ENCODE results near the gene NXN. TPM values are rescaled to one million over a fixed set of nuclear protein-coding genes. Genes with fewer than 3 reads are reported as not detected.
"Not testable (repeated sequence)": the region's sequence is repeated elsewhere in the genome, so short reads cannot be mapped to it uniquely, and the experiment has no call there.

NXN gene
- total RNA-seq, 2 donors from 2014 or later: 15.6 to 17.5 TPM

DNA sequence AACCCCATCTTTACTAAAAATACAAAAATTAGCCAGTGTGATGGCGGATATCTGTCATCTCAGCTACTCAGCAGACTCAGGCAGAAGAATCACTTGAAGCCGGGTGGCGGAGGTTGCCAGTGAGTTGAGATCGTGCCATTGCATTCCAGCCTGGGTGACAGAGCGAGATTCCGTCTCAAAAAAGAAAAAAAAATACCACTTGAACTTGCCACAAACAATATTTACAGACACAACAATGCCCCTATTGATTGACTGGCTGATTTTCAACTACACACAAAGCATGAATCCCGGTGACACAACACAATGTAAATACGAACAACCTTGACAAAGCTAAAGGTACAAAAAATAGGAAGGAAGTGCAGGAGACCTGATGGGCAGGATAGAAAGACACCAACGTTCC, 49.3 kb downstream of the NXN start:
- Histone ChIP-seq H3K36me3 (no peaks in the 10 kb centered on the region), H3K4me1 (peaks cover 0 to 44% of the 10 kb centered on the region in 2 donors), H3K9me3 (no peaks in the 10 kb centered on the region), H3K27me3 (no peaks in the 10 kb centered on the region), H3K27ac (no peak overlapping the region), H3K4me3 (no peak overlapping the region)
- TF ChIP-seq, protein P1, sequence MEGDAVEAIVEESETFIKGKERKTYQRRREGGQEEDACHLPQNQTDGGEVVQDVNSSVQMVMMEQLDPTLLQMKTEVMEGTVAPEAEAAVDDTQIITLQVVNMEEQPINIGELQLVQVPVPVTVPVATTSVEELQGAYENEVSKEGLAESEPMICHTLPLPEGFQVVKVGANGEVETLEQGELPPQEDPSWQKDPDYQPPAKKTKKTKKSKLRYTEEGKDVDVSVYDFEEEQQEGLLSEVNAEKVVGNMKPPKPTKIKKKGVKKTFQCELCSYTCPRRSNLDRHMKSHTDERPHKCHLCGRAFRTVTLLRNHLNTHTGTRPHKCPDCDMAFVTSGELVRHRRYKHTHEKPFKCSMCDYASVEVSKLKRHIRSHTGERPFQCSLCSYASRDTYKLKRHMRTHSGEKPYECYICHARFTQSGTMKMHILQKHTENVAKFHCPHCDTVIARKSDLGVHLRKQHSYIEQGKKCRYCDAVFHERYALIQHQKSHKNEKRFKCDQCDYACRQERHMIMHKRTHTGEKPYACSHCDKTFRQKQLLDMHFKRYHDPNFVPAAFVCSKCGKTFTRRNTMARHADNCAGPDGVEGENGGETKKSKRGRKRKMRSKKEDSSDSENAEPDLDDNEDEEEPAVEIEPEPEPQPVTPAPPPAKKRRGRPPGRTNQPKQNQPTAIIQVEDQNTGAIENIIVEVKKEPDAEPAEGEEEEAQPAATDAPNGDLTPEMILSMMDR (IDR thresholded peaks at IDR 0.05): no peak
- DNase-seq (ENCODE audit: low spot score): no peak

DNA sequence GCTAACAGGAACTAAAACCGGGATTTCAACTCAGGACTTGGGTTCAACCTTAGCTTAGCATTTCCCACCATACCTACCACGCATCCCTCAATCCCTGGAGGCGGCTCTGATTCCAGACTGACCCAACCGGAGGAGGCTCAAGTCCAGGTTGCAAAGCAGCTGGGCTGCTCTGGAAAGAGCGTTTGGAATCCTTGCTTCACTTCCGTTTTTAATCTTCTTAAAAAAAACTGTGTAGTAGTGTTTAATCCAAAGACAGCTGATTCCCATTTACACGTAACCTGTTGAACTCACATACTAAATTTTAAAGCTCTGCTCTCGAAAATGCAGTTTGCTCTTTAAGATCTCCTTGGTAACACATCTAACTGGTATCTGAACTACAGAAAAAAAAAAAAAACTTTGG, 50.0 kb downstream of the NXN start:
- H3K4me1 ChIP-seq: peaks cover 0 to 44% of the 10 kb centered on the region in 2 donors
- H3K9me3 ChIP-seq: no peaks in the 10 kb centered on the region
- no peak overlapping the region for H3K27ac ChIP-seq
- DNase-seq (ENCODE audit: low spot score): no peak
- H3K27me3 ChIP-seq: no peaks in the 10 kb centered on the region
- H3K36me3 ChIP-seq: no peaks in the 10 kb centered on the region
- H3K4me3 ChIP-seq: no peak overlapping the region
- TF ChIP-seq, protein P1 (IDR thresholded peaks at IDR 0.05): no peak

DNA sequence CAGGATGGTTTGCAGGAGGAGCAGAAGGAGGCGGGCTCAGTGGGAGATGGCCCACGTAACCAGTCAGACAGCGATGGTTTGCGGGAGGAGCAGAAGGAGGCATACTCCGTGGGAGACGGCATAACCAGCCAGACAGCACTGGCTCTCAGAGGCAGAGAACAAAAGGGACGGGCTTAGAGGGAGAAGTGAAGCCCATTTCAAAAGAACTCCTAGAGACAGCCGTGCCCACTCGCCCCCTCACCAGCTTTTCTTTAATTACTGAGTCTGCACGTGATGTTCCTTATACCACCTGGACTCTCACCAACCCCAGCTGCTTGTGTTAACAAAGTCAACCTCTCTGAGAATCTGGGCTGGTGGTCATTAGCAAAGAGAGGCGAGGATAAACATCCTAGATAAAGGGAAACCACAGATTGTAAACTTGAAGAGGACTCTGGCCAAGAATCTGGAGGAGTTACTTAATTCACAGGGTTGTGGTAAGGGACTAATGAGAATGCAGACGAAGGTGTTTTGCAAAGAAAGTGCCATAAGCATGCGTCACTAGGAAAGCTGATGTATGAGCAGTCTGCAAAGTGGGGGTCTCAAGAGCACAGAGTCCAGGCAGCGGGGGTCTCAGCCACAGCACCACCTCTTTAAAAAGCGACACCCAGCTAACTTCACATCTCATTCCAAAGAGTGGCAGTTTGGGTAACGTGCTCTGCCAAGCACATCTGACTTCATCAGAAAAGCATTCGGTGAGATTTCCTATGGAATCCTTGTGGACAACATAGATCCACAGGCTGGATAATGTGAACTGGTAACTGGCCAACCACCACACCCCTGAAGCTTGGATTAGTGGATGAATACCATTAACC, 51.7 kb downstream of the NXN start:
- Histone ChIP-seq H3K27ac (no peak overlapping the region), H3K9me3 (no peaks in the 10 kb centered on the region), H3K27me3 (no peaks in the 10 kb centered on the region), H3K4me3 (no peak overlapping the region), H3K4me1 (peaks cover 0 to 32% of the 10 kb centered on the region in 2 donors), H3K36me3 (no peaks in the 10 kb centered on the region)
- no peak for DNase-seq (ENCODE audit: low spot score)
- TF ChIP-seq, protein P1 (IDR thresholded peaks at IDR 0.05): no peak

DNA sequence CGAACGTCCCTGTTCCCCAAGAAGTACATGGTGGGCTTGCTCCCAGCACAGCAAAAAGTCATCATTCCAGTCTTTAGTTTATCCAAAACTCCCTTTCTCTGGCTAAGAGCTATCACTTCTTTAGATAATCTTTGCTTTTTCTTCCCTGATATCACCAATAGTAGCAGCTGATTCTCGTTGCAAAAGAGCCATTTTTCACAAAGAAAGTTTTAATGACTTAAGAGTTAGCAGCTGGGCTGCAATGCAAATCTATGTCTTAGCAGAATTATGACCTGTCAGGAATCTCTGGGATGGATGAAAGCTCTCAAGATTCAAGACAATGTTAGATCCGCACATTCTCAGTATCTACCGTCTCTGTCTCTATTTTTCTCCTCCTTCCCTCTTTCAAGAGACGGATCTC, 53.8 kb downstream of the NXN start:
- no peak overlapping the region for H3K27ac ChIP-seq
- no peak for DNase-seq (ENCODE audit: low spot score)
- no peak overlapping the region for H3K4me3 ChIP-seq
- peaks cover 0 to 25% of the 10 kb centered on the region in 2 donors for H3K4me1 ChIP-seq
- H3K36me3 ChIP-seq: no peaks in the 10 kb centered on the region
- TF ChIP-seq, protein P1 (IDR thresholded peaks at IDR 0.05): no peak
- H3K9me3 ChIP-seq: no peaks in the 10 kb centered on the region
- H3K27me3 ChIP-seq: no peaks in the 10 kb centered on the region

DNA sequence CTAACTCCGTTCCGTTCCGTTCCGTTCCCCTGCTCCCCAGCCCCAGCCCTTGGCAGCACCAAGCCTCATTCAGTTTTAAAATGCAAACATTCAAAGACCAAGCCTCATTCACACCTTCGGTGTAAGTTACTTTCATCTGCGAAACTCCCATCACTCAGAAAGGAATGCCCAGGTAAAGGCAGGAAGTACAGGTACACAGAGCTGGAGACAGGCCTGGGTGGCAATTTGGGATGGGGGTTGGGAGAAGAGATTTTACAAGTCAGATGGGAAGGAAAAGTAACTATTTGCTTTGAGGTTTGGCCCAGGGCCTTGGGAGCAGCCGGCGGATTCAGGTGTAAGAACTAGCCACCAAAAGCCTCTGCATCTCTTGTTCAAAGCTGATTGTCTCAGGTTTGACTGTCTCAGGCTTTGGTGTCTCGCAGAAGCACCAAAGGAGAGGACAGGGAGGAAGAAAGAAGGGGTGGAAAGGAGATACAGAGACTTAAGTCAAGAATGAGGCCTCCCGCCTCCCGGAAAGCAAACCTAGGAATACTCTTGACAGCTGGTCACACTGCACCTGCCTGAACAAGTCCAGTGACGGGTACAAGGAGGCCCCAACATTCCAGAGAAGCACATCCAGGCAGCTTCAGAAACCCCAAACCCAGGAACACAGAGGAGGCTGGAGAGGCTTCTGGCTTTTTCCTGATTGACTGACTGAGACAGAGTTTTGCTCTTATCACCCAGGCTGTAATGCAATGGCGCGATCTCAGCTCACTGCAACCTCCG, 54.7 kb downstream of the NXN start:
- H3K4me1 ChIP-seq: peaks cover 0 to 19% of the 10 kb centered on the region in 2 donors

DNA sequence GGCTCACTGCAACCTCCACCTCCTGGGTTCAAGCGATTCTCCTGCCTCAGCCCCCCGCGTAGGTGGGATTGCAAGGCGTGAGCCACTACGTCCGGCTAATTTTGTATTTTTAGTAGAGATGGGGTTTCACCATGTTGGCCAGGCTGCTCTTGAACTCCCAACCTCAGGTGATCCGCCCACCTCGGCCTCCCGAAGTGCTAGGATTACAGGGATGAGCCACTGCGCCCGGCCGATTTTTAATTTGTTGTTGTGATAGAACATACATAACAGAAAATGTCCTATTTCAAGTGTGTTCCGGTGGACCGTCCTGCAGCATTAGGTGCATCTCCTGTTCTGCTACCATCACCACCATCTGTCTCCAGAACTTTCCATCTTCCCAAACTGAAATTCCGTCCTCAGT, 55.3 kb downstream of the NXN start:
- DNase-seq (ENCODE audit: low spot score); H3K27ac ChIP-seq; H3K9me3 ChIP-seq; H3K36me3 ChIP-seq; H3K4me3 ChIP-seq; H3K27me3 ChIP-seq: not testable (repeated sequence)
- H3K4me1 ChIP-seq: peaks cover 0 to 14% of the 10 kb centered on the region in 2 donors

More for the DNA sequence above, 54.7 kb downstream of the NXN start:
- Histone ChIP-seq H3K4me3 (no peak overlapping the region), H3K27ac (no peak overlapping the region), H3K36me3 (no peaks in the 10 kb centered on the region), H3K27me3 (no peaks in the 10 kb centered on the region), H3K9me3 (no peaks in the 10 kb centered on the region)
- DNase-seq (ENCODE audit: low spot score): no peak
- TF ChIP-seq, protein P1 (IDR thresholded peaks at IDR 0.05): no peak
